HUES64 (cell line): ENCODE measurements around the gene MUC5B.
"Not testable (repeated sequence)": the region's sequence is repeated elsewhere in the genome, so short reads cannot be mapped to it uniquely, and the experiment has no call there.

Source experiments
- H3K27ac ChIP-seq: 2 replicates; pipeline ENCODE4 v1.7.0; 2013; ENCODE audit warnings: low read depth, low read length, inconsistent platforms
- H3K27me3 ChIP-seq: 2 replicates; pipeline ENCODE4 v1.6.1; 2013; ENCODE audit warnings: mild to moderate bottlenecking, low read length; ENCODE audit not compliant: insufficient read depth
- H3K36me3 ChIP-seq: 2 replicates; pipeline ENCODE4 v1.6.1; 2013; ENCODE audit warnings: mild to moderate bottlenecking, low read length; ENCODE audit not compliant: insufficient read depth
- H3K4me1 ChIP-seq: 2 replicates; pipeline ENCODE4 v1.6.1; 2013; ENCODE audit warnings: mild to moderate bottlenecking, low read length, moderate library complexity; ENCODE audit not compliant: insufficient read depth
- H3K4me3 ChIP-seq: 2 replicates; pipeline ENCODE4 v1.5.1; 2013; ENCODE audit warnings: mild to moderate bottlenecking, low read length, moderate library complexity
- H3K9ac ChIP-seq: 2 replicates; pipeline ENCODE4 v1.6.1; 2013; ENCODE audit warnings: mild to moderate bottlenecking, low read depth, low read length
- H3K9me3 ChIP-seq: 2 replicates; pipeline ENCODE4 v1.6.1; 2013; ENCODE audit warnings: low read depth, low read length; ENCODE audit not compliant: insufficient read depth
- WGBS: fragments of 150-250, 120-280 bp; methylation state at CpG from one replicate; pipeline ENCODE4 v1.1.7; 2013; ENCODE audit warnings: missing lambda C conversion rate; 5-methylcytosine and 5-hydroxymethylcytosine counted together

MUC5B gene

GRCh38 chr11:1260023-1260501 is 37.2 kb downstream of the MUC5B start:
- Histone ChIP-seq H3K4me1 (0 out of 2 replicates have a peak, but pooled peaks cover 3% of the 10 kb centered on the region), H3K9ac (no peak overlapping the region), H3K9me3 (0 out of 2 replicates have a peak, but pooled peaks cover 3% of the 10 kb centered on the region), H3K27me3 (no peaks in the 10 kb centered on the region), H3K36me3 (no peaks in the 10 kb centered on the region), H3K27ac (no peak overlapping the region), H3K4me3 (no peak overlapping the region)
- 80% methylated on average over 10 of the region's 10 CpGs for WGBS

GRCh38 chr11:1260620-1261019 is 37.8 kb downstream of the MUC5B start:
- H3K27me3 ChIP-seq: no peaks in the 10 kb centered on the region
- H3K27ac ChIP-seq: no peak overlapping the region
- no peaks in the 10 kb centered on the region for H3K36me3 ChIP-seq
- H3K9ac ChIP-seq: no peak overlapping the region
- 96% methylated on average over 17 of the region's 17 CpGs for whole genome bisulfite sequencing
- no peak overlapping the region for H3K4me3 ChIP-seq
- H3K9me3 ChIP-seq: 0 out of 2 replicates have a peak, but pooled peaks cover 3% of the 10 kb centered on the region
- H3K4me1 ChIP-seq: 0 out of 2 replicates have a peak, but pooled peaks cover 3% of the 10 kb centered on the region

- H3K9me3 ChIP-seq: 0 out of 2 replicates have a peak, but pooled peaks cover 3% of the 10 kb centered on the region
- 0 out of 2 replicates have a peak, but pooled peaks cover 3% of the 10 kb centered on the region for H3K4me1 ChIP-seq
- no peak overlapping the region for H3K4me3 ChIP-seq
- no peaks in the 10 kb centered on the region for H3K27me3 ChIP-seq
- no peak overlapping the region for H3K9ac ChIP-seq
- 94% methylated on average over 39 of the region's 39 CpGs for WGBS
- H3K27ac ChIP-seq: no peak overlapping the region
- no peaks in the 10 kb centered on the region for H3K36me3 ChIP-seq
Measured at GRCh38 chr11:1261241-1262071, 38.6 kb downstream of the MUC5B start.

- peak overlapping the region; percentile 58; the same call in 1 of the 2 replicates for H3K27ac ChIP-seq
- WGBS: 26% methylated on average over 31 of the region's 31 CpGs
Measured at GRCh38 chr11:1262172-1263006, 39.5 kb downstream of the MUC5B start.

GRCh38 chr11:1263010-1263409 is 40.1 kb downstream of the MUC5B start:
- H3K4me3 ChIP-seq: peak overlapping the region; percentile 55
- H3K27me3 ChIP-seq: no peaks in the 10 kb centered on the region
- no peaks in the 10 kb centered on the region for H3K36me3 ChIP-seq
- no peak overlapping the region for H3K27ac ChIP-seq
- no peak overlapping the region for H3K9ac ChIP-seq
- H3K4me1 ChIP-seq: 0 out of 2 replicates have a peak, but pooled peaks cover 3% of the 10 kb centered on the region
- WGBS: 59% methylated on average over 7 of the region's 7 CpGs
- H3K9me3 ChIP-seq: peaks cover 6% of the 10 kb centered on the region; the same call in 1 of the 2 replicates

More at GRCh38 chr11:1262172-1263006, 39.5 kb downstream of the MUC5B start:
- H3K27me3 ChIP-seq: no peaks in the 10 kb centered on the region
- peaks cover 5% of the 10 kb centered on the region; the same call in 1 of the 2 replicates for H3K9me3 ChIP-seq
- peak overlapping the region; percentile 64 for H3K9ac ChIP-seq
- peak overlapping the region; percentile 55 for H3K4me3 ChIP-seq
- H3K4me1 ChIP-seq: 0 out of 2 replicates have a peak, but pooled peaks cover 3% of the 10 kb centered on the region
- H3K36me3 ChIP-seq: no peaks in the 10 kb centered on the region

- H3K27me3 ChIP-seq, H3K4me3 ChIP-seq, H3K36me3 ChIP-seq, H3K4me1 ChIP-seq, H3K27ac ChIP-seq, H3K9me3 ChIP-seq, H3K9ac ChIP-seq: not testable (repeated sequence)
- WGBS: 53% methylated on average over 3 of the region's 3 CpGs
Measured at GRCh38 chr11:1264444-1264843, 41.6 kb downstream of the MUC5B start.

GRCh38 chr11:1265480-1265879 is 42.6 kb downstream of the MUC5B start:
- not testable (repeated sequence) for H3K27ac ChIP-seq, H3K9ac ChIP-seq, H3K4me1 ChIP-seq, H3K4me3 ChIP-seq, H3K9me3 ChIP-seq, H3K27me3 ChIP-seq, H3K36me3 ChIP-seq
- WGBS: 90% methylated on average over 4 of the region's 4 CpGs

- H3K9me3 ChIP-seq, H3K36me3 ChIP-seq, H3K27me3 ChIP-seq, H3K27ac ChIP-seq, H3K9ac ChIP-seq, H3K4me1 ChIP-seq, H3K4me3 ChIP-seq: not testable (repeated sequence)
- 82% methylated on average over 2 of the region's 2 CpGs for WGBS
Measured at GRCh38 chr11:1266976-1267375, 44.1 kb downstream of the MUC5B start.

GRCh38 chr11:1267441-1268100 is 44.7 kb downstream of the MUC5B start:
- WGBS: 94% methylated on average over 9 of the region's 9 CpGs

GRCh38 chr11:1269957-1270356 is 47.1 kb downstream of the MUC5B start:
- Histone ChIP-seq H3K27me3 (no peaks in the 10 kb centered on the region), H3K9ac (no peak overlapping the region), H3K27ac (no peak overlapping the region), H3K4me3 (no peak overlapping the region), H3K36me3 (no peaks in the 10 kb centered on the region), H3K9me3 (peaks cover 4% of the 10 kb centered on the region; the same call in 1 of the 2 replicates), H3K4me1 (no peaks in the 10 kb centered on the region)
- 90% methylated on average over 5 of the region's 5 CpGs for WGBS

More at GRCh38 chr11:1267441-1268100, 44.7 kb downstream of the MUC5B start:
- no peak overlapping the region for H3K27ac ChIP-seq
- H3K4me1 ChIP-seq: no peaks in the 10 kb centered on the region
- H3K27me3 ChIP-seq: no peaks in the 10 kb centered on the region
- no peaks in the 10 kb centered on the region for H3K36me3 ChIP-seq
- H3K9ac ChIP-seq: no peak overlapping the region
- no peak overlapping the region for H3K4me3 ChIP-seq
- H3K9me3 ChIP-seq: peaks cover 6% of the 10 kb centered on the region; the same call in 1 of the 2 replicates
